GM12864 (cell line): ENCODE results near the gene ZSCAN26.
"Not testable (repeated sequence)": the region's sequence is repeated elsewhere in the genome, so short reads cannot be mapped to it uniquely, and the experiment has no call there.

ENCODE experiments used
- DNase-seq: peaks from one replicate; pipeline ENCODE4 v3.0.0-alpha.2; 2011; ENCODE audit warnings: low read depth
- H3K4me3 ChIP-seq: 2 replicates; pipeline ENCODE4 v1.5.1; 2011; ENCODE audit warnings: mild to moderate bottlenecking, low read depth, low read length, control low read depth
- TF ChIP-seq, protein P1 (sequence below): IDR thresholded peaks from 2 replicates; pipeline ENCODE4 v1.5.1; 2011; ENCODE audit warnings: low read depth, mild to moderate bottlenecking, moderate library complexity, low read length, control low read depth, inconsistent platforms; ENCODE audit errors: missing control alignments

The ZSCAN26 gene

DNA sequence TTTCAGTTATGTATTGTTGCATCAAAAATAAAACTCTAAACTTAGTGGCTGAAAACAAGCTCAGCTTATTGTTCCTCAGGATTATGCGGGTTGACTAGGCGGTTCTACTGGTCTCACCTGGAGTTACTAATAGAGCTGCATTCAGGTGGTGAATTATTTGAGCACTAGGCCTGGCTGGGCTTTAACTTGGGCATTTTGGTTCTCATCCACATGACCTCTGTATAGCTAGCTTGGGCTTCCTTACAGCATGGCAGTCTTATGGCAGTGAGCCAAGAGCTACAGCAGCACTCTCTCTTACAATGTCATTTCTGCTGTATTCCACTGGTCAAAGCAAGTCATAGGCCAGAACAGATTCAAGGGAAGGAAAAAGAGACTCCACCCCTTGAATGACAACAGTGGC is 16.0 kb downstream of the ZSCAN26 start:
- no peak for DNase-seq
- no peak overlapping the region for H3K4me3 ChIP-seq
- TF ChIP-seq, protein P1, sequence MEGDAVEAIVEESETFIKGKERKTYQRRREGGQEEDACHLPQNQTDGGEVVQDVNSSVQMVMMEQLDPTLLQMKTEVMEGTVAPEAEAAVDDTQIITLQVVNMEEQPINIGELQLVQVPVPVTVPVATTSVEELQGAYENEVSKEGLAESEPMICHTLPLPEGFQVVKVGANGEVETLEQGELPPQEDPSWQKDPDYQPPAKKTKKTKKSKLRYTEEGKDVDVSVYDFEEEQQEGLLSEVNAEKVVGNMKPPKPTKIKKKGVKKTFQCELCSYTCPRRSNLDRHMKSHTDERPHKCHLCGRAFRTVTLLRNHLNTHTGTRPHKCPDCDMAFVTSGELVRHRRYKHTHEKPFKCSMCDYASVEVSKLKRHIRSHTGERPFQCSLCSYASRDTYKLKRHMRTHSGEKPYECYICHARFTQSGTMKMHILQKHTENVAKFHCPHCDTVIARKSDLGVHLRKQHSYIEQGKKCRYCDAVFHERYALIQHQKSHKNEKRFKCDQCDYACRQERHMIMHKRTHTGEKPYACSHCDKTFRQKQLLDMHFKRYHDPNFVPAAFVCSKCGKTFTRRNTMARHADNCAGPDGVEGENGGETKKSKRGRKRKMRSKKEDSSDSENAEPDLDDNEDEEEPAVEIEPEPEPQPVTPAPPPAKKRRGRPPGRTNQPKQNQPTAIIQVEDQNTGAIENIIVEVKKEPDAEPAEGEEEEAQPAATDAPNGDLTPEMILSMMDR = no peak

DNA sequence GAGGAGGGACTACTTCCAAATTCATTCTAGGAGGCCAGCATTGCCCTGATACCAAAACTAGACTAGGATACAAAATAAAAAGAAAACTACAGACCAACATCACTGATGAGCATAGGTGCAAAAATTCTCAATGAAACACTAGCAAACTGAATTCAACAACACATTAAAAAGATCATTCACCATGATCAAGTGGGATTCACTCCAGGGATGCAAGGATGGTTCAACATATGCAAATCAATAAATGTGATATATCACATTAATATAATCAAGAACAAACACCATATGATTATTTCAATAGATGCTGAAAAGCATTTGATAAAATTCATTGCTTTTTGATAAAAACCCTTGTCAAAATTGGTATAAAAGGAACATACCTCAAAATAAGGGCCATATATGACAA is 24.6 kb downstream of the ZSCAN26 start:
- DNase-seq = no peak
- TF ChIP-seq, protein P1 = no peak
- no peak overlapping the region for H3K4me3 ChIP-seq

DNA sequence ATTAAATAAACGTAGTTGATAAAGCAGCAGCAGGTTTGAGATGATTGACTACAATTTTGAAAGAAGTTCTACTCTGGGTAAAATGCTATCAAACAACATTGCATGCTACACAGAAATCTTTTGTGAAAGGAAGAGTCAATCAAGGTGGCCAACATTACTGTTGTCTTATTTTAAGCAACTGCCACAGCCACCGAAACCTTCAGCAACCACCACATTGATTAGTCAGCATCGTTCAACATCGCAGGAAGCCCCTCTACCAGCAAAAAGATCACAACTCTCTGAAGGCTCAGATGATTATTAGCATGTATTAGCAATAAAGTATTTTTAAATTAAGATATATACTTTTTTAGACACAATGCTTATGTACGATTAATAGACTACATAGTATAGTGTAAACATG is 28.4 kb downstream of the ZSCAN26 start:
- no peak for DNase-seq
- TF ChIP-seq, protein P1 = no peak
- no peak overlapping the region for H3K4me3 ChIP-seq

DNA sequence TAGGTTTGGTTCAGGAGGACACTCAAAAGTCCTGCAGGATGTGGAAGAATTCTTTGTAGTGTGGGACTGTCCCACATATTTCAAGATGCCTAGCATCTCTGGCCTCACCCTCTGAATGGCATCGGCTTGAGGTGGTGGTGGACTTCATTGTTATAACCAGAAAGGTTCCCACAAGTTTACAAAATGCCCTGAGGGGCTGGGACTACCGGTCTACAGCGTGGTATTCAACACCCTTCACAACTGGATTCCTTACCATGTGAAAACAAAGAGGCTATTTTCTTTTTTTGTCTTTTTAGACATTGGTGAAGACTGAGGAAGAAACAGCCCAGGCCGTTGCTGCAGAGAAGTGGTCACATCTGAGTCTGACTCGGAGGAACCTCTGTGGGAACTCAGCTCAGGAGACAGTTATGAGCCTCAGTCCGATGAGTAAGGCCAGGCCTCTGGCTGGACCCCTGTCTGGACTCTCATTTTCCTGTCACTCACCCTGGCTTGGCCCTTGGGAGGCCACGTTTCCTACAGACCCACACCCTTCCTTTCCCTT is 29.6 kb downstream of the ZSCAN26 start:
- TF ChIP-seq, protein P1 = no peak

DNA sequence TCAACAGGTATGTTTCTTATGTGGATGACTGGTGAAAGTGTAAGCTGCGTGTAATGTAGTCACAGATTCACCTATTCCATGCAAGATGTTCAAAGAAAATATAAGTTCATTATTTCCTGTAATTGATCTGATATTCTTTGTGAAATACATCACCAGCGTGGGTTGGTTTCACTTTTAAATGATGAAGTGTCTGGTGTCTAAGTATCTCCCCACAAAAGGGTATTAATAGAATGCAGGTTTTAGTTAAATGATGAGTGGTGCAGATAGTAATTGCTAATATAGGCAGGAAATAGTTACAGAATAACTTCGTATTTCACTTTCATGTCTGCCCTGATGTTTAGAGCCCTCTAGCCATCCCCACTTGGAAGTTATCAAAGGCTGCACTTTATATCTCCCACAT is 36.6 kb downstream of the ZSCAN26 start:
- DNase-seq = peak; percentile 2
- TF ChIP-seq, protein P1 = no peak
- H3K4me3 ChIP-seq = no peak overlapping the region

More for the DNA sequence above, 29.6 kb downstream of the ZSCAN26 start:
- no peak overlapping the region for H3K4me3 ChIP-seq
- DNase-seq = no peak

DNA sequence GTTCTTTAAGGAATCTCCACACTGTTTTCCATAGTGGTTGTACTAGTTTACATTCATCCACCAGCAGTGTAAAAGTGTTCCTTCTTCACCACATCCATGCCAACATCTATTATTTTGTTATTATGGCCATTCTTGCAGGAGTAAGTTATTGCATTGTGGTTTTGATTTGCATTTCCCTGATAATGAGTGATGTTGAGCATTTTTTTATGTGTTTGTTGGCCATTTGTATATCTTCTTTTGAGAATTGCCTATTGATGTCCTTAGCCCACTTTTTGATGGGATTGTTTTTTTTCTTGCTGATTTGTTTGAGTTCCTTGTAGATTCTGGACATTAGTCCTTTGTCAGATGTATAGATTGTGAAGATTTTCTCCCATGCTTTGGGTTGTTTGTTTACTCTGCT is 39.4 kb downstream of the ZSCAN26 start:
- DNase-seq, H3K4me3 ChIP-seq: not testable (repeated sequence)

DNA sequence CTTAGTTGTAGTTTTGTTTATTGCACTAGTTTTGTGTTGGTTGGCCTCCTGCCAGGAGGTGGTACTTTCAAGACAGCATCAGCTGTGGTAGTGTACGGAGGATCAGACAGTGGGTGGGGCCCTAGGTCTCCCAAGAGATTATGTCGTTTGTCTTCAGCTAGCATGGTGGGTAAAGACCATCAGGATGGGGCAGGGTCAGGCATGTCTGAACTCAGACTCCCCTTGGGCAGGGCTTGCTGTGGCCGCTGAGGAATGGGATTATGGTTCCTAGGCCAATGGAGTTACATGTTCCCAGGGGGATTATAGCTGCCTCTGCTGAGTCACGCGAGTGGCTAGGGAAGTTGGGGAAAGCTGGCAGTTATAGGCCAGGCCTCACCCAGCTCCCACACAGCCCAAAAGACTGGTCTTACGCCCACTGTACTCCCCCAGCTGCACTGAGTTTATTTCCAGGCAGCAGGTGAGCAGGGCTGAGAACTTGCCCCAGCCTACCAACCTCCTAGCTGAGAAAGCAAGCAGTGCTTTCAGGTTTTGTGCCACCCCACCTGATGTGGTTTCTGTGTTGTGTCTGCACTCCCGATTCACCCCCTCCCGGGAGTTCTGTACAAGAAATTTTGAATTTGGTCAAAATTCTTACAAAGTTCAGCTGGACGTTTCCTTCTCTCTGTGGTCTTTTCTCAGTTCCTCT is 44.3 kb downstream of the ZSCAN26 start:
- DNase-seq = no peak
- TF ChIP-seq, protein P1 = no peak
- H3K4me3 ChIP-seq = no peak overlapping the region
